Endothelial cell of umbilical vein (primary cell): ENCODE data around the gene TMEM151B.

Source experiments
- MYC ChIP-seq: IDR thresholded peaks from one replicate; pipeline ENCODE4 v1.6.1; 2011; ENCODE audit warnings: mild to moderate bottlenecking, low read depth, low read length
- TF ChIP-seq, protein P1 (sequence below), 2 donors: IDR thresholded peaks; 1 replicate in 1 of 2; 2 replicates in 1 of 2; pipeline ENCODE4 v1.5.1; 2011; ENCODE audit warnings: low read length in 2 of 2, mild to moderate bottlenecking in 2 of 2, moderate library complexity in 2 of 2, control low read depth in 1 of 2, inconsistent platforms in 1 of 2, low read depth in 1 of 2; ENCODE audit not compliant: insufficient read depth in 1 of 2; ENCODE audit errors: extremely low read depth in 1 of 2
- TF ChIP-seq, protein P2 (sequence below): IDR thresholded peaks from 2 replicates; pipeline ENCODE4 v1.6.1; 2011; ENCODE audit not compliant: insufficient read depth, insufficient read length

DNA sequence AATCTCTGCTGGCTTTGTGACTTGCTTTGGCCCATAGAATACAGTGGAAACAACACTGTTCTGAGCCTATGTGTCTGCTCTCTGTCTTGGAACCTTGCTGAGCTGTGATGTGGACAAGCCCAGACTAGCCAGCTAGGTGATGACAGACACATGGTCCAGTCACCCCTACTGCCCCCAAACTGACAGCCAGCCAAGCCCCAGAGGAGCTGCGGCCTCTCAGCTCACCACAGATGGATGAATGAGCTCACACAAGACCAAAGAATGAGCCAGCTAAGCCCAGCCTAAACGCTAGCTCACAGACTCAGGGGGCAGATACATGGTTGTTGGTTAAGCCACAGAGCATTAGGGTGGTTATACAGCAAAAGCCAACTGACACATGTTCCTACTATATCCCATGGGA, 38.8 kb downstream of the TMEM151B start:
- TF ChIP-seq, protein P1, sequence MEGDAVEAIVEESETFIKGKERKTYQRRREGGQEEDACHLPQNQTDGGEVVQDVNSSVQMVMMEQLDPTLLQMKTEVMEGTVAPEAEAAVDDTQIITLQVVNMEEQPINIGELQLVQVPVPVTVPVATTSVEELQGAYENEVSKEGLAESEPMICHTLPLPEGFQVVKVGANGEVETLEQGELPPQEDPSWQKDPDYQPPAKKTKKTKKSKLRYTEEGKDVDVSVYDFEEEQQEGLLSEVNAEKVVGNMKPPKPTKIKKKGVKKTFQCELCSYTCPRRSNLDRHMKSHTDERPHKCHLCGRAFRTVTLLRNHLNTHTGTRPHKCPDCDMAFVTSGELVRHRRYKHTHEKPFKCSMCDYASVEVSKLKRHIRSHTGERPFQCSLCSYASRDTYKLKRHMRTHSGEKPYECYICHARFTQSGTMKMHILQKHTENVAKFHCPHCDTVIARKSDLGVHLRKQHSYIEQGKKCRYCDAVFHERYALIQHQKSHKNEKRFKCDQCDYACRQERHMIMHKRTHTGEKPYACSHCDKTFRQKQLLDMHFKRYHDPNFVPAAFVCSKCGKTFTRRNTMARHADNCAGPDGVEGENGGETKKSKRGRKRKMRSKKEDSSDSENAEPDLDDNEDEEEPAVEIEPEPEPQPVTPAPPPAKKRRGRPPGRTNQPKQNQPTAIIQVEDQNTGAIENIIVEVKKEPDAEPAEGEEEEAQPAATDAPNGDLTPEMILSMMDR (IDR thresholded peaks at IDR 0.05; ENCODE audit: extremely low read depth in 1 of 2, insufficient read depth in 1 of 2, low read depth in 1 of 2, low read length in 2 of 2): no peak
- no peak for TF ChIP-seq MYC
- TF ChIP-seq, protein P2, sequence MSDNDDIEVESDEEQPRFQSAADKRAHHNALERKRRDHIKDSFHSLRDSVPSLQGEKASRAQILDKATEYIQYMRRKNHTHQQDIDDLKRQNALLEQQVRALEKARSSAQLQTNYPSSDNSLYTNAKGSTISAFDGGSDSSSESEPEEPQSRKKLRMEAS: no peak
